Hepatocyte (in vitro differentiated cells): Measurements from ENCODE around the gene TBL1X. TPM values are rescaled to one million over a fixed set of nuclear protein-coding genes. Genes with fewer than 3 reads are reported as not detected.

Source experiments
- DNase-seq: peaks from one replicate; pipeline ENCODE4 v3.0.0-alpha.2; 2016; ENCODE audit warnings: low spot score
- H2AFZ ChIP-seq: fragments of 200-600 bp; sonication (generic); 2 replicates; pipeline ENCODE4 v1.6.0; 2016; ENCODE audit warnings: antibody characterized with exemption, mild to moderate bottlenecking
- H3K27ac ChIP-seq: fragments of 200-600 bp; sonication (generic); 2 replicates; pipeline ENCODE4 v1.5.1; 2016; ENCODE audit warnings: mild to moderate bottlenecking
- H3K27me3 ChIP-seq: fragments of 200-600 bp; sonication (generic); 2 replicates; pipeline ENCODE4 v1.6.1; 2016
- H3K36me3 ChIP-seq: fragments of 200-600 bp; sonication (generic); replicated peaks from 2 replicates; pipeline ENCODE4 v1.5.1; 2016; ENCODE audit warnings: low read depth; ENCODE audit not compliant: insufficient read depth
- H3K4me1 ChIP-seq: fragments of 200-600 bp; sonication (generic); 2 replicates; pipeline ENCODE4 v1.5.1; 2016; ENCODE audit warnings: mild to moderate bottlenecking, moderate library complexity; ENCODE audit not compliant: insufficient read depth
- H3K4me2 ChIP-seq: fragments of 200-600 bp; sonication (generic); 2 replicates; pipeline ENCODE4 v1.6.0; 2016
- H3K4me3 ChIP-seq: fragments of 200-600 bp; sonication (generic); 2 replicates; pipeline ENCODE4 v1.5.1; 2016; ENCODE audit warnings: mild to moderate bottlenecking
- H3K79me2 ChIP-seq: fragments of 200-600 bp; sonication (generic); 2 replicates; pipeline ENCODE4 v1.6.0; 2017; ENCODE audit warnings: mild to moderate bottlenecking
- H3K9me2 ChIP-seq: fragments of 200-600 bp; sonication (generic); replicated peaks from 2 replicates; pipeline ENCODE4 v1.6.0; 2017; ENCODE audit warnings: mild to moderate bottlenecking; ENCODE audit not compliant: insufficient read depth
- H3K9me3 ChIP-seq: fragments of 200-600 bp; sonication (generic); 2 replicates; pipeline ENCODE4 v1.5.1; 2016; ENCODE audit warnings: low read depth, mild to moderate bottlenecking
- H4K20me1 ChIP-seq: fragments of 200-600 bp; sonication (generic); 2 replicates; pipeline ENCODE4 v1.6.0; 2016; ENCODE audit warnings: mild to moderate bottlenecking; ENCODE audit not compliant: insufficient read depth, poor library complexity, severe bottlenecking
- EZH2 ChIP-seq: fragments of 200-600 bp; sonication (generic); IDR thresholded peaks from 2 replicates; pipeline ENCODE4 v1.6.1; 2016; ENCODE audit warnings: antibody characterized with exemption, mild to moderate bottlenecking, borderline replicate concordance
- EZH2phosphoT487 ChIP-seq: fragments of 200-600 bp; sonication (generic); IDR thresholded peaks from one replicate; pipeline ENCODE4 v1.6.1; 2018; ENCODE audit warnings: antibody characterized with exemption, mild to moderate bottlenecking, low read depth, moderate library complexity; ENCODE audit not compliant: unreplicated experiment, severe bottlenecking
- WGBS: methylation state at CpG from one replicate; pipeline ENCODE4 v1.1.6; 2016; ENCODE audit warnings: low lambda C conversion rate; ENCODE audit errors: missing lambda C conversion rate; 5-methylcytosine and 5-hydroxymethylcytosine counted together
- polyA plus RNA-seq: library from polyadenylated mRNA; unstranded; fragments of >200 nt; fragmentation: Nextera tagmentation; extraction: Ambion mirVana; gene quantifications from 2 replicates; pipeline ENCODE4 v1.2.1, GENCODE V29; 2016
- total RNA-seq: library from RNA; depleted of rRNA; stranded (reverse); fragments of >200 nt; gene quantifications from 2 replicates; pipeline ENCODE4 v1.2.3, GENCODE V29; 2014
- TF ChIP-seq, protein P1 (sequence below): fragments of 200-600 bp; sonication (generic); IDR thresholded peaks from 2 replicates; pipeline ENCODE4 v1.5.1; 2016; ENCODE audit warnings: antibody characterized with exemption, mild to moderate bottlenecking; ENCODE audit not compliant: poor library complexity

The TBL1X gene
- total and polyA plus RNA-seq, 2 experiments from 2014 or later = 14.9 to 16.0 TPM

DNA sequence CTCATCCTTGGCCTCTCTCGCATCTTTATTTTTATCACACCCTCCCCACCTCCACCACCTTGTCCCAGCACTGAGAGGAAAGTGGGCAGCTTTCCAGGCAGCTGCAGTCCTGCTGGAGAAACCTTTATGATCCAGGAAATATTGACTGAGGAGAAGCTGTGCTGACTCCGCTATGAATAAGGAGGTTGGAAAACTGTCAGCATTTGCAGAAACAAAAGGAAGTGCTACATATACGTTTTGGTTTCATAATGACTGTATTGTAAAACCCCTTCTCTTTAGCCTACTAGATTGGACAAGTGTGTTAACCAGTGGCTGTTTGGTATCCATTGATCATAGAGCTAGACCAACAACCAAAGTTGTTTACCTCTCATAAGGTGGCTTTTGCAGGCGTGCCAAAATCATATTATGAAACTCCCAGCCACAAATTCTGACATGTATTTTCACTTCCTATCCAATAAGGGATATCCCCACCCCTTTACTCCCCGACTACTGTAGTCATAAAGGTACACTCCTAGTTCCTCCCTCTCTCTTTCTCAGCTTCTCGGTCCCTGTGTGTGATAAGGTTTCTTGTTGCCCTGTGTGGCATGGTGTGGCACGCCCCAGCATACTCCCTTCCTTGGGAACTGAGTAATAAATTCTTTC is 212.4 kb downstream of the TBL1X start:
- no peaks in the 10 kb centered on the region for H3K36me3 ChIP-seq
- H4K20me1 ChIP-seq = no peaks in the 10 kb centered on the region
- no peaks in the 10 kb centered on the region for H3K27me3 ChIP-seq
- H3K4me1 ChIP-seq = no peaks in the 10 kb centered on the region
- peak overlapping the region; percentile 16 for H3K27ac ChIP-seq
- H3K4me3 ChIP-seq = no peak overlapping the region
- H3K4me2 ChIP-seq = no peak overlapping the region
- no peaks in the 10 kb centered on the region for H3K9me2 ChIP-seq
- 66% methylated on average over 7 of the region's 7 CpGs for WGBS
- DNase-seq = no peak
- TF ChIP-seq, protein P1, sequence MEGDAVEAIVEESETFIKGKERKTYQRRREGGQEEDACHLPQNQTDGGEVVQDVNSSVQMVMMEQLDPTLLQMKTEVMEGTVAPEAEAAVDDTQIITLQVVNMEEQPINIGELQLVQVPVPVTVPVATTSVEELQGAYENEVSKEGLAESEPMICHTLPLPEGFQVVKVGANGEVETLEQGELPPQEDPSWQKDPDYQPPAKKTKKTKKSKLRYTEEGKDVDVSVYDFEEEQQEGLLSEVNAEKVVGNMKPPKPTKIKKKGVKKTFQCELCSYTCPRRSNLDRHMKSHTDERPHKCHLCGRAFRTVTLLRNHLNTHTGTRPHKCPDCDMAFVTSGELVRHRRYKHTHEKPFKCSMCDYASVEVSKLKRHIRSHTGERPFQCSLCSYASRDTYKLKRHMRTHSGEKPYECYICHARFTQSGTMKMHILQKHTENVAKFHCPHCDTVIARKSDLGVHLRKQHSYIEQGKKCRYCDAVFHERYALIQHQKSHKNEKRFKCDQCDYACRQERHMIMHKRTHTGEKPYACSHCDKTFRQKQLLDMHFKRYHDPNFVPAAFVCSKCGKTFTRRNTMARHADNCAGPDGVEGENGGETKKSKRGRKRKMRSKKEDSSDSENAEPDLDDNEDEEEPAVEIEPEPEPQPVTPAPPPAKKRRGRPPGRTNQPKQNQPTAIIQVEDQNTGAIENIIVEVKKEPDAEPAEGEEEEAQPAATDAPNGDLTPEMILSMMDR = no peak
- TF ChIP-seq EZH2phosphoT487 (no peak), EZH2 (no peak)
- H3K9me3 ChIP-seq = no peaks in the 10 kb centered on the region
- no peaks in the 10 kb centered on the region for H3K79me2 ChIP-seq
- no peak overlapping the region for H2AFZ ChIP-seq

DNA sequence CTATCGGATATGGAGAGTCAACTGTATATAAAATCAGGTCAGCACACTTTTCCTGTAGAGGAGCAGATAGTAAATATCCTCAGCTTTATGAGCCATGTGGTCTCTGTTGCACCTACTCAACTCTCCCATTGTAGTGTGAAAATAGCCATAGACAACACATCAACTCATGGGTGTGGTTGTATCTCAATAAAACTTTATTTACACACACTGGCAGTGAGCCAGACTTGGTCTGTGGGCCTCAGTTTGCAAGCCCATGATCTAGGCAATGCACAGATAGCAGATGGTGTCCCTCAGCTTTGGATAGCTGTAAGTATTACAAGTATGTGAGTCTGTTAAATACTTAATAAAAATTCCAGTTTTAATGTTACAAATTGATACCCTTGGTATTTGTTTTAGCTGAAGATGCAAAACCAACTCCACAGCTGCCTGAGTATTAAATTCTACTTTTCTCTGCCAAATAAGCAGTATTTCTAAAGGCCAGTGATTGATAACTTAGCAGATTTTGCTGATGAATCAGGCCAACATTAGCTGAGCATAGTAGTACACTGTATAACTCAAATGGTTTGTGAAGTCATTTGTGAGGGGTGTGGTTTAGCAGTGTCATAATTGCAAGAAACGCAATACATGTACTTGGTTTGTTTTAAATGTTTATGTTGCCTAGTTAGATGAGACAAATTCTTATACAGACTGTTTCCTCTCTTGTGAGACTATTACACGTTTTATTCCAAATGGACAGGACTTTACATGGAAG is 213.5 kb downstream of the TBL1X start:
- H3K79me2 ChIP-seq = no peaks in the 10 kb centered on the region
- H3K27me3 ChIP-seq = no peaks in the 10 kb centered on the region
- no peak overlapping the region for H3K4me3 ChIP-seq
- H3K27ac ChIP-seq = no peak overlapping the region
- H3K36me3 ChIP-seq = no peaks in the 10 kb centered on the region
- no peak overlapping the region for H2AFZ ChIP-seq
- 79% methylated on average over 3 of the region's 3 CpGs for WGBS
- H3K9me2 ChIP-seq = no peaks in the 10 kb centered on the region
- DNase-seq = no peak
- TF ChIP-seq, protein P1 = no peak
- no peak for TF ChIP-seq EZH2
- no peak for TF ChIP-seq EZH2phosphoT487
- H3K4me1 ChIP-seq = no peaks in the 10 kb centered on the region
- H4K20me1 ChIP-seq = no peaks in the 10 kb centered on the region
- no peak overlapping the region for H3K4me2 ChIP-seq
- no peaks in the 10 kb centered on the region for H3K9me3 ChIP-seq

DNA sequence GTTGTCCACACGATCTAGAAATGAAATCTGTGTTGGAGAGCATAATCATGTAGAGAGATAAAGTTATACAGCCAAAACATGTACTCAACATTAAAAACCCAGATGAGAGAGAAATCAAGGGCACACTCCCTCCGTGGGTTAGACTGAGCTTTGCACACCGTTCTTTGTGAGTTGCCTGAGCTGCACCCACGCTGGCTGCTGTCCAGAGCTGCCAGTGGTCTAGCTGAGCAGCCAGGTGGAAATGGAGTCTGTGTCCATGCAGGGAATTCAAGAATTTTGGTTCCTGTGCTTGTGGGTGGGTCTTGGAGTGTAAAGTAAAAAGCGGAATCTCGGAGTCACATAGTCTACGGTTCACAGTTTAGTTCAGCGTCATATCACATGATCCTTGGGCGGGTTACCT is 216.2 kb downstream of the TBL1X start:
- Histone ChIP-seq H3K27ac (no peak overlapping the region), H3K36me3 (no peaks in the 10 kb centered on the region), H2AFZ (no peak overlapping the region), H3K27me3 (no peaks in the 10 kb centered on the region), H3K79me2 (no peaks in the 10 kb centered on the region), H4K20me1 (no peaks in the 10 kb centered on the region), H3K4me1 (no peaks in the 10 kb centered on the region), H3K9me3 (no peaks in the 10 kb centered on the region), H3K9me2 (no peaks in the 10 kb centered on the region), H3K4me2 (no peak overlapping the region), H3K4me3 (no peak overlapping the region)
- DNase-seq = no peak
- 77% methylated on average over 9 of the region's 9 CpGs for WGBS
- no peak for TF ChIP-seq EZH2phosphoT487
- TF ChIP-seq, protein P1 = no peak
- no peak for TF ChIP-seq EZH2
